ENCODE results near the gene EXOC6B.

The EXOC6B gene

DNA sequence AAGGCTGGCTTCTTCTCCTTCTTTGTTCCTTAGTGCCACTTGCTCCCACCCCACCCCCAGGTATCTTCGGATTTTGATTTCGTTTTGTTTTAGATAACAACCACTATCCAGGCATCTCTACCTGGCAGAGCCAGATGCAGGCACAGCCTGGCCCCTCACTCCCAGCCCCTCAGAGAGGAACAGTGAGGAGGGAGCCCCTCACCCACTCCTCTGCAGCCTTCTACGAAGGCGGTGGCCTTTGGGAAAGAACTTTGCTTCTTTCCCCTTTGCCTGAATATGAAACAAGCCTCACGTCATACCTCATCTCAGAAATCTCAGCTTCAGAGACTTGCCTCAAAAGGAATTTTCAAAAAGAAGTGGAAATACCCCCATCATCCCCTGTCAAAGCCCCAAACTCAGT lies 671.9 kb downstream of the EXOC6B start:
- TF ChIP-seq, protein P1, sequence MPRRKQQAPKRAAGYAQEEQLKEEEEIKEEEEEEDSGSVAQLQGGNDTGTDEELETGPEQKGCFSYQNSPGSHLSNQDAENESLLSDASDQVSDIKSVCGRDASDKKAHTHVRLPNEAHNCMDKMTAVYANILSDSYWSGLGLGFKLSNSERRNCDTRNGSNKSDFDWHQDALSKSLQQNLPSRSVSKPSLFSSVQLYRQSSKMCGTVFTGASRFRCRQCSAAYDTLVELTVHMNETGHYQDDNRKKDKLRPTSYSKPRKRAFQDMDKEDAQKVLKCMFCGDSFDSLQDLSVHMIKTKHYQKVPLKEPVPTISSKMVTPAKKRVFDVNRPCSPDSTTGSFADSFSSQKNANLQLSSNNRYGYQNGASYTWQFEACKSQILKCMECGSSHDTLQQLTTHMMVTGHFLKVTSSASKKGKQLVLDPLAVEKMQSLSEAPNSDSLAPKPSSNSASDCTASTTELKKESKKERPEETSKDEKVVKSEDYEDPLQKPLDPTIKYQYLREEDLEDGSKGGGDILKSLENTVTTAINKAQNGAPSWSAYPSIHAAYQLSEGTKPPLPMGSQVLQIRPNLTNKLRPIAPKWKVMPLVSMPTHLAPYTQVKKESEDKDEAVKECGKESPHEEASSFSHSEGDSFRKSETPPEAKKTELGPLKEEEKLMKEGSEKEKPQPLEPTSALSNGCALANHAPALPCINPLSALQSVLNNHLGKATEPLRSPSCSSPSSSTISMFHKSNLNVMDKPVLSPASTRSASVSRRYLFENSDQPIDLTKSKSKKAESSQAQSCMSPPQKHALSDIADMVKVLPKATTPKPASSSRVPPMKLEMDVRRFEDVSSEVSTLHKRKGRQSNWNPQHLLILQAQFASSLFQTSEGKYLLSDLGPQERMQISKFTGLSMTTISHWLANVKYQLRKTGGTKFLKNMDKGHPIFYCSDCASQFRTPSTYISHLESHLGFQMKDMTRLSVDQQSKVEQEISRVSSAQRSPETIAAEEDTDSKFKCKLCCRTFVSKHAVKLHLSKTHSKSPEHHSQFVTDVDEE (CRISPR knock-in tag; IDR thresholded peaks at IDR 0.05), result no peak
- TF ChIP-seq ZC3H10 (CRISPR knock-in tag; IDR thresholded peaks at IDR 0.05), result no peak
- TF ChIP-seq GLIS3 (CRISPR knock-in tag; IDR thresholded peaks at IDR 0.05), result no peak
- TF ChIP-seq ZNF8 (CRISPR knock-in tag; IDR thresholded peaks at IDR 0.05), result no peak
- TF ChIP-seq ARNTL (CRISPR knock-in tag; IDR thresholded peaks at IDR 0.05; ENCODE audit: borderline replicate concordance, low read depth), result no peak
- TF ChIP-seq ISL1 (CRISPR knock-in tag; IDR thresholded peaks at IDR 0.05), result no peak
- no peak for ATAC-seq

DNA sequence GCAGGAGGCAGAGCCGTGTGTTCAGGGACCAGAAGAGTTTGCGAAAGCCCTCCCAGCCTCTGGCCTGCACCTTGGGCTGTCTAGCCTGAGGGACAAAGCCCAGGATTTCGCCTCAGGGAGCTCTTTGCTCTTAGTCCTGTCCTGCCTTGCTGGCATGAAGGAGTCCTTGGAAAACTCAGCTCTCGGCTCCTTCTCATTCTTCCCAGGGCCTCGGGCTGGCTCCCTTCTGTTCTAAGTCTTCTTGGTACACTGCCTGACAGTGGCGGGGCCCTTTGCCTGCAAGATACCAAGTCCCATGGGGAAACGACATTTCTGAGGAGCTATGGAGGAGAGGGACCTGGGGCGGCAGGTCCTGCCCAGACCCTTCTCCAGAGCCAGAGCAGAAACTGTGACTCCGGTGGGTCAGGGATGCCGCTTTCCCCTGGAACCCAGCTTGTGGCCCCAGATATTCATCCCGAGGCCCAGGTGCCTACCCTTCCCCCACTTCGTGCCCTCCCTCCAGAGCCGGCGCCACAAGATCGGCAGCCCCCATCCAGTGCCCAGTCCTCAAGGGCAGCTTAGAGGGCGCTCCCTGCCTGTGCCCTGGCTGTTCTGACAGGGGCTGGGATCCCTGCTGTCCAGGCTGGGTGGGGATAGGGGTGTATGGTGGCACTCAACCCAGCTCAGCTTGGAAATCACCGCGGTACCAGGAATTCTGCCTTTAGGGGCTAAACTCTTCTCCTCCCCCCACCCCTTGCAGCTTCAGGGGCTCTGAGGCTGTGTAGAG lies 672.6 kb downstream of the EXOC6B start:
- no peak for ATAC-seq
- TF ChIP-seq PPARA (CRISPR knock-in tag; IDR thresholded peaks at IDR 0.05; ENCODE audit: borderline replicate concordance) (no peak), ZNF565 (CRISPR knock-in tag; conservative IDR thresholded peaks at IDR 0.05; ENCODE audit: low read depth) (no peak), ARNTL (CRISPR knock-in tag; IDR thresholded peaks at IDR 0.05; ENCODE audit: borderline replicate concordance, low read depth) (no peak), BACH2 (CRISPR knock-in tag; IDR thresholded peaks at IDR 0.05; ENCODE audit: borderline replicate concordance) (no peak)

DNA sequence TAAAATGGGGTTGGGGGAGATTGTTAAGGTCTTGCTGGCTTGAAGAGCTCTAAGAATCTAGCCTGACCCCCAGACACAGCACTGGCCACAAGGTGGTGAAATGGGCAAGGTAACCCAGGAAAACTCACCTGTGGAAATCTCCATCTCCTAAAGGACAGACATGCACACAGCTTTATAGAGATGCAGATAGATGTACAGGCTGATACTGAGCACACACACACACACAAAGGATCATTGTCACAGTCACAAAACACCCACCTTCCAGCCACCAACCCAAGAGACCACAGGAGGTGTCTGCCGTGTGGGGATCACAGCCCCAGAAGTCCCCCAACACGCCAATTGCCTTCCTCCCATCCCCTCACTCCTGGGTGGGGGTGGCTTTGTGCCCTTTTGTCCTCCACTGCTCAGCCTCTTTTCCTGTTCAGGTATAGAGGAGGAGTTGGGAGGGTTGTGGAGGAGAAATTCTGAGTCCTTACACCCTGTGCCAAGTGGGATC lies 674.9 kb downstream of the EXOC6B start:
- no peak for TF ChIP-seq ZFP3 (CRISPR knock-in tag; IDR thresholded peaks at IDR 0.05)
- TF ChIP-seq TCF4 (CRISPR knock-in tag; IDR thresholded peaks at IDR 0.05; ENCODE audit: borderline replicate concordance), result no peak
- TF ChIP-seq ZNF70 (CRISPR knock-in tag; IDR thresholded peaks at IDR 0.05), result no peak
- TF ChIP-seq, protein P1 (CRISPR knock-in tag; IDR thresholded peaks at IDR 0.05), result no peak
- no peak for TF ChIP-seq ARNTL (CRISPR knock-in tag; IDR thresholded peaks at IDR 0.05; ENCODE audit: borderline replicate concordance, low read depth)
- TF ChIP-seq BACH2 (CRISPR knock-in tag; IDR thresholded peaks at IDR 0.05; ENCODE audit: borderline replicate concordance), result no peak
- no peak for TF ChIP-seq OSR1 (CRISPR knock-in tag; IDR thresholded peaks at IDR 0.05)
- no peak for TF ChIP-seq ZFP30 (CRISPR knock-in tag; IDR thresholded peaks at IDR 0.05)
- no peak for TF ChIP-seq RARB (CRISPR knock-in tag; IDR thresholded peaks at IDR 0.05)
- ATAC-seq, result no peak

DNA sequence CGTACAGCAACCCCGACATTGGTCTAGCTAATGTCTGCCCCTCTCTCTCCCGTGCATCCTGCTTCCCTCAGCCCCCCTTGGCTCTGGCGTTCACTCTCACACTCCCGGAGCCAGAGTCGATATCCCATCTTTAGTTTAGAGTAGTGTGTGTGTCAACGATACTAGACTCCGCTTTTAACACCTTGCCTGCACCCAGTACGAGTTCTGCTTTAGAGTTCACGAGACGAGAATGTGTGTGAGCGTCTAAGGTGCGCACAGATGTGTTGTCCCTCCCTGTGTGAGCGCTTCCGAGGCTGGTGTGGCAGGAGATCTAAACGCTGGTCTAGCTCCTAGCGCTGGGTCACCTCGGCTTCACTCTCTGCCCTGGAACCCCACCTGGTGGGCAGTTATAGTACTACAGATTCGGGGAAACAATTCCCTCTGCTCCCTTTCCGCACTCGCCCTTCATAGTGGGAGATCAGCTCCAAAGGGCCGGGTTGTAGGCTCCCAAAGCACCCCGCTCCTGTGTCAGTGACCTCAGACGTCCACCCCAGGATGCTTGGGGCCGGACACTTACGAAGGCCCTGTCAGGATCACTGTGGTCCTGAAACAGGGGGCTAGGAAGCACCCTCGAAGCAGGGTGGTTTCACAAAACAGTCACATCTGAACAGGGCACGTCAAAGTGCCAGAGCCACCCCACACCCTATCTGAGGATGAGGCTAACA lies 675.5 kb downstream of the EXOC6B start:
- ATAC-seq, result peak; percentile 90
- no peak for TF ChIP-seq ISL1 (CRISPR knock-in tag; IDR thresholded peaks at IDR 0.05)
- TF ChIP-seq ESRRG (CRISPR knock-in tag; IDR thresholded peaks at IDR 0.05), result no peak
- TF ChIP-seq GLIS3 (CRISPR knock-in tag; IDR thresholded peaks at IDR 0.05), result peak; percentile 40
- no peak for TF ChIP-seq SNAI2 (CRISPR knock-in tag; IDR thresholded peaks at IDR 0.05)
- TF ChIP-seq ZC3H10 (CRISPR knock-in tag; IDR thresholded peaks at IDR 0.05), result no peak
- TF ChIP-seq, protein P1 (CRISPR knock-in tag; IDR thresholded peaks at IDR 0.05), result peak; percentile 7; the same call in 1 of the 2 replicates
- TF ChIP-seq, protein P2, sequence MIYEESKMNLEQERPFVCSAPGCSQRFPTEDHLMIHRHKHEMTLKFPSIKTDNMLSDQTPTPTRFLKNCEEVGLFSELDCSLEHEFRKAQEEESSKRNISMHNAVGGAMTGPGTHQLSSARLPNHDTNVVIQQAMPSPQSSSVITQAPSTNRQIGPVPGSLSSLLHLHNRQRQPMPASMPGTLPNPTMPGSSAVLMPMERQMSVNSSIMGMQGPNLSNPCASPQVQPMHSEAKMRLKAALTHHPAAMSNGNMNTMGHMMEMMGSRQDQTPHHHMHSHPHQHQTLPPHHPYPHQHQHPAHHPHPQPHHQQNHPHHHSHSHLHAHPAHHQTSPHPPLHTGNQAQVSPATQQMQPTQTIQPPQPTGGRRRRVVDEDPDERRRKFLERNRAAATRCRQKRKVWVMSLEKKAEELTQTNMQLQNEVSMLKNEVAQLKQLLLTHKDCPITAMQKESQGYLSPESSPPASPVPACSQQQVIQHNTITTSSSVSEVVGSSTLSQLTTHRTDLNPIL (CRISPR knock-in tag; IDR thresholded peaks at IDR 0.05; ENCODE audit: low read depth), result no peak
- TF ChIP-seq, protein P3, sequence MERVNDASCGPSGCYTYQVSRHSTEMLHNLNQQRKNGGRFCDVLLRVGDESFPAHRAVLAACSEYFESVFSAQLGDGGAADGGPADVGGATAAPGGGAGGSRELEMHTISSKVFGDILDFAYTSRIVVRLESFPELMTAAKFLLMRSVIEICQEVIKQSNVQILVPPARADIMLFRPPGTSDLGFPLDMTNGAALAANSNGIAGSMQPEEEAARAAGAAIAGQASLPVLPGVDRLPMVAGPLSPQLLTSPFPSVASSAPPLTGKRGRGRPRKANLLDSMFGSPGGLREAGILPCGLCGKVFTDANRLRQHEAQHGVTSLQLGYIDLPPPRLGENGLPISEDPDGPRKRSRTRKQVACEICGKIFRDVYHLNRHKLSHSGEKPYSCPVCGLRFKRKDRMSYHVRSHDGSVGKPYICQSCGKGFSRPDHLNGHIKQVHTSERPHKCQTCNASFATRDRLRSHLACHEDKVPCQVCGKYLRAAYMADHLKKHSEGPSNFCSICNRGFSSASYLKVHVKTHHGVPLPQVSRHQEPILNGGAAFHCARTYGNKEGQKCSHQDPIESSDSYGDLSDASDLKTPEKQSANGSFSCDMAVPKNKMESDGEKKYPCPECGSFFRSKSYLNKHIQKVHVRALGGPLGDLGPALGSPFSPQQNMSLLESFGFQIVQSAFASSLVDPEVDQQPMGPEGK (CRISPR knock-in tag; IDR thresholded peaks at IDR 0.05; ENCODE audit: borderline replicate concordance), result no peak
- TF ChIP-seq OSR1 (CRISPR knock-in tag; IDR thresholded peaks at IDR 0.05), result no peak
- no peak for TF ChIP-seq TCF4 (CRISPR knock-in tag; IDR thresholded peaks at IDR 0.05; ENCODE audit: borderline replicate concordance)
- TF ChIP-seq TOX (CRISPR knock-in tag; IDR thresholded peaks at IDR 0.05; ENCODE audit: borderline replicate concordance), result no peak
- TF ChIP-seq ZNF8 (CRISPR knock-in tag; IDR thresholded peaks at IDR 0.05), result 0 out of 2 replicates have a peak, but pooled peaks have one; percentile 6

Measured in SK-N-SH treated with all-trans-retinoic acid at 6 μM for 48 hours (cell line).